H1 (cell line): ENCODE results near the gene ERCC3. TPM values are rescaled to one million over a fixed set of nuclear protein-coding genes. Genes with fewer than 3 reads are reported as not detected.

Experiments
- CTCF ChIA-PET: fragments of 300-600 bp; sonication (Branson Sonifier 250); formaldehyde crosslinking; loops from one replicate; lab custom pipeline; 2021; ENCODE audit not compliant: partially characterized antibody; lab: Charles Lee
- POLR2A ChIA-PET: fragments of 300-600 bp; sonication (Branson Sonifier 250); formaldehyde crosslinking; loops from one replicate; lab custom pipeline; 2021; ENCODE audit warnings: inconsistent platforms; ENCODE audit not compliant: partially characterized antibody; lab: Charles Lee
- DNase-seq, 2 experiments: peaks; one replicate each; pipeline versions ENCODE4 v3.0.0 to v3.0.0-alpha.2; 2010 to 2022; ENCODE audit warnings: low spot score in 2 of 2, low read depth in 1 of 2, mixed read lengths in 1 of 2
- FAIRE-seq: peaks from 2 replicates; lab custom pipeline; 2011; peaks lifted over from hg19 to GRCh38; lab: Jason Lieb, UNC
- H2AFZ ChIP-seq: 2 replicates; pipeline ENCODE4 v1.8.1; 2012; ENCODE audit warnings: low read length, inconsistent platforms
- H2AK5ac ChIP-seq: 2 replicates; pipeline ENCODE4 v1.6.1; 2013; ENCODE audit warnings: low read depth, low read length
- H2BK120ac ChIP-seq: replicated peaks from 2 replicates; pipeline ENCODE3; 2013; ENCODE audit warnings: low read depth, low read length, inconsistent platforms
- H2BK12ac ChIP-seq: 2 replicates; pipeline ENCODE4 v1.6.1; 2013; ENCODE audit warnings: low read depth, low read length
- H2BK15ac ChIP-seq: 2 replicates; pipeline ENCODE4 v1.6.1; 2013; ENCODE audit warnings: low read length
- H2BK20ac ChIP-seq: 2 replicates; pipeline ENCODE4 v1.6.1; 2013; ENCODE audit warnings: low read length
- H2BK5ac ChIP-seq: 2 replicates; pipeline ENCODE4 v1.6.1; 2013; ENCODE audit warnings: low read depth, low read length
- H3K14ac ChIP-seq: 2 replicates; pipeline ENCODE4 v1.6.1; 2013; ENCODE audit warnings: inconsistent platforms; ENCODE audit not compliant: insufficient read length
- H3K18ac ChIP-seq: 2 replicates; pipeline ENCODE4 v1.6.1; 2013; ENCODE audit warnings: low read length; ENCODE audit errors: extremely low read depth
- H3K23ac ChIP-seq: 2 replicates; pipeline ENCODE4 v1.6.1; 2013; ENCODE audit warnings: inconsistent platforms; ENCODE audit not compliant: insufficient read length
- H3K23me2 ChIP-seq: 2 replicates; pipeline ENCODE4 v1.6.1; 2013; ENCODE audit warnings: low read depth, low read length
- H3K27ac ChIP-seq: 2 replicates; pipeline ENCODE4 v1.6.1; 2011; ENCODE audit warnings: low read depth, low read length, inconsistent platforms
- H3K27me3 ChIP-seq, 4 experiments: replicated peaks in 1 of 4; 1 replicate in 1 of 4; 2 replicates in 3 of 4; pipeline versions ENCODE4 v1.6.1 to v1.8.1; 2011 to 2013; ENCODE audit warnings: low read length in 3 of 4, mild to moderate bottlenecking in 3 of 4, inconsistent platforms in 2 of 4, mixed read lengths in 2 of 4, moderate library complexity in 1 of 4; ENCODE audit not compliant: control insufficient read depth in 3 of 4, insufficient read depth in 3 of 4; ENCODE audit errors: extremely low read depth in 1 of 4
- H3K36me3 ChIP-seq, 4 experiments: 2 replicates each; pipeline versions ENCODE4 v1.6.1 to v1.8.1; 2011 to 2013; ENCODE audit warnings: mild to moderate bottlenecking in 4 of 4, low read length in 3 of 4, moderate library complexity in 2 of 4, control low read depth in 1 of 4, inconsistent platforms in 1 of 4; ENCODE audit not compliant: insufficient read depth in 4 of 4, control insufficient read depth in 2 of 4
- H3K4ac ChIP-seq: replicated peaks from 2 replicates; pipeline ENCODE3; 2013; ENCODE audit warnings: low read length, low read depth, mixed read lengths, inconsistent platforms; ENCODE audit not compliant: insufficient read length
- H3K4me1 ChIP-seq, 4 experiments: replicated peaks in 1 of 4; 1 replicate in 1 of 4; 2 replicates in 3 of 4; pipeline versions ENCODE4 v1.6.1 to v1.8.1; 2011 to 2013; ENCODE audit warnings: low read length in 3 of 4, inconsistent platforms in 2 of 4, mixed read lengths in 1 of 4; ENCODE audit not compliant: insufficient read depth in 4 of 4, control insufficient read depth in 3 of 4
- H3K4me2 ChIP-seq, 2 experiments: 2 replicates each; pipeline versions ENCODE4 v1.6.1 to v1.8.1; 2011 to 2013; ENCODE audit warnings: low read depth in 2 of 2, low read length in 2 of 2, control low read depth in 1 of 2, inconsistent platforms in 1 of 2, mild to moderate bottlenecking in 1 of 2; ENCODE audit not compliant: insufficient read depth in 1 of 2
- H3K4me3 ChIP-seq, 4 experiments: fragments of 200-600, 300-600 bp in 1 of 4; sonication (generic), shearing (Covaris generic), sonication (Bioruptor Twin) in 1 of 4; 2 replicates each; pipeline versions ENCODE4 v1.5.1 to v1.8.1; 2011 to 2016; ENCODE audit warnings: low read length in 4 of 4, low read depth in 3 of 4, control low read depth in 2 of 4, inconsistent platforms in 2 of 4, mild to moderate bottlenecking in 2 of 4, mixed read lengths in 1 of 4, moderate library complexity in 1 of 4; ENCODE audit not compliant: insufficient read depth in 2 of 4; ENCODE audit errors: extremely low read depth in 1 of 4
- H3K56ac ChIP-seq: replicated peaks from 2 replicates; pipeline ENCODE3; 2013; ENCODE audit warnings: low read depth, mild to moderate bottlenecking, mixed read lengths, low read length, inconsistent platforms; ENCODE audit not compliant: insufficient read length
- H3K79me1 ChIP-seq: 2 replicates; pipeline ENCODE4 v1.6.1; 2013; ENCODE audit warnings: low read depth, low read length, control low read depth
- H3K79me2 ChIP-seq, 2 experiments: 2 replicates each; pipeline versions ENCODE4 v1.6.1 to v1.8.1; 2012 to 2013; ENCODE audit warnings: low read length in 2 of 2, mild to moderate bottlenecking in 2 of 2, inconsistent platforms in 1 of 2; ENCODE audit not compliant: insufficient read depth in 2 of 2, control insufficient read depth in 1 of 2
- H3K9ac ChIP-seq, 4 experiments: replicated peaks in 1 of 4; 1 replicate in 1 of 4; 2 replicates in 3 of 4; pipeline versions ENCODE4 v1.6.1 to v1.8.1; 2011 to 2013; ENCODE audit warnings: low read depth in 3 of 4, low read length in 3 of 4, control low read depth in 2 of 4, mild to moderate bottlenecking in 2 of 4, moderate library complexity in 2 of 4, inconsistent platforms in 1 of 4; ENCODE audit errors: extremely low read depth in 1 of 4
- H3K9me3 ChIP-seq, 2 experiments: 2 replicates each; pipeline versions ENCODE4 v1.6.1 to v1.8.1; 2012 to 2013; ENCODE audit warnings: mild to moderate bottlenecking in 2 of 2, moderate library complexity in 2 of 2, control low read depth in 1 of 2, inconsistent platforms in 1 of 2, low read depth in 1 of 2, low read length in 1 of 2, mixed read lengths in 1 of 2; ENCODE audit not compliant: insufficient read depth in 2 of 2
- H4K20me1 ChIP-seq, 2 experiments: replicated peaks in 1 of 2; 2 replicates each; pipeline versions ENCODE3 to v1.8.1; 2011 to 2013; ENCODE audit warnings: inconsistent platforms in 2 of 2, low read length in 2 of 2, mild to moderate bottlenecking in 1 of 2; ENCODE audit not compliant: insufficient read depth in 2 of 2, control insufficient read depth in 1 of 2
- H4K5ac ChIP-seq: 2 replicates; pipeline ENCODE4 v1.6.1; 2013; ENCODE audit warnings: low read length, low read depth, mixed read lengths, inconsistent platforms; ENCODE audit not compliant: insufficient read length
- H4K8ac ChIP-seq: 2 replicates; pipeline ENCODE4 v1.8.0; 2013; ENCODE audit warnings: mild to moderate bottlenecking, moderate library complexity, low read length, inconsistent platforms; ENCODE audit not compliant: insufficient read depth; ENCODE audit errors: extremely low read depth
- H4K91ac ChIP-seq: replicated peaks from 2 replicates; pipeline ENCODE3; 2013; ENCODE audit warnings: low read length, mixed read lengths, inconsistent platforms; ENCODE audit not compliant: insufficient read length
- BCL11A ChIP-seq, 2 experiments: IDR thresholded peaks; one replicate each; pipeline ENCODE4 v1.6.1; 2011; ENCODE audit warnings: low read depth in 2 of 2, low read length in 2 of 2, mild to moderate bottlenecking in 2 of 2
- CBX8 ChIP-seq: fragments of 300-800, 300-1000 bp; sonication (generic); IDR thresholded peaks from 2 replicates; pipeline ENCODE4 v1.7.1; 2016; ENCODE audit warnings: low read depth, low read length, borderline replicate concordance
- CHD1 ChIP-seq: IDR thresholded peaks from 2 replicates; pipeline ENCODE4 v1.6.1; 2012; ENCODE audit warnings: low read depth, low read length, improper control_type of control experiment
- EP300 ChIP-seq, 2 experiments: IDR thresholded peaks; 1 replicate in 1 of 2; 2 replicates in 1 of 2; pipeline ENCODE4 v1.6.1; 2011 to 2012; ENCODE audit warnings: low read depth in 2 of 2, low read length in 2 of 2, mild to moderate bottlenecking in 2 of 2, borderline replicate concordance in 1 of 2, inconsistent platforms in 1 of 2, moderate library complexity in 1 of 2
- EZH2 ChIP-seq: fragments of 200-600 bp; sonication (generic); IDR thresholded peaks from 2 replicates; pipeline ENCODE4 v1.7.1; 2012; ENCODE audit warnings: low read depth, mild to moderate bottlenecking, moderate library complexity, low read length, inconsistent platforms; ENCODE audit not compliant: severe bottlenecking
- GTF2F1 ChIP-seq: IDR thresholded peaks from 2 replicates; pipeline ENCODE4 v1.6.1; 2012; ENCODE audit warnings: low read depth, low read length, improper control_type of control experiment, borderline replicate concordance
- POLR2A ChIP-seq, 2 experiments: IDR thresholded peaks; 1 replicate in 1 of 2; 2 replicates in 1 of 2; pipeline ENCODE4 v1.6.1; 2011; ENCODE audit warnings: low read depth in 2 of 2, low read length in 2 of 2, mild to moderate bottlenecking in 2 of 2; ENCODE audit errors: control extremely low read depth in 1 of 2
- POLR2AphosphoS5 ChIP-seq: IDR thresholded peaks from 2 replicates; pipeline ENCODE4 v1.6.1; 2011; ENCODE audit warnings: low read depth, low read length
- RAD21 ChIP-seq, 2 experiments: IDR thresholded peaks in 1 of 2; conservative IDR thresholded peaks in 1 of 2; 2 replicates each; pipeline ENCODE4 v1.6.1; 2011; ENCODE audit warnings: low read depth in 2 of 2, low read length in 2 of 2, improper control_type of control experiment in 1 of 2, inconsistent platforms in 1 of 2, mild to moderate bottlenecking in 1 of 2, moderate library complexity in 1 of 2
- SIN3A ChIP-seq, 2 experiments: IDR thresholded peaks in 1 of 2; conservative IDR thresholded peaks in 1 of 2; 2 replicates each; pipeline ENCODE4 v1.6.1; 2011 to 2012; ENCODE audit warnings: low read length in 2 of 2, improper control_type of control experiment in 1 of 2, low read depth in 1 of 2, mild to moderate bottlenecking in 1 of 2
- SP4 ChIP-seq: IDR thresholded peaks from 2 replicates; pipeline ENCODE4 v1.6.1; 2012; ENCODE audit warnings: low read length, inconsistent platforms
- SUZ12 ChIP-seq: fragments of 200-600 bp; sonication (generic); IDR thresholded peaks from 2 replicates; pipeline ENCODE4 v1.6.1; 2012; ENCODE audit warnings: mild to moderate bottlenecking, inconsistent platforms, low read length, moderate library complexity, mixed read lengths
- TAF7 ChIP-seq: optimal IDR thresholded peaks from 2 replicates; pipeline ENCODE3; 2011; ENCODE audit warnings: low read depth, mild to moderate bottlenecking, inconsistent platforms, low read length, moderate library complexity, borderline replicate concordance
- WGBS, 2 experiments: shearing (Covaris generic) in 1 of 2; methylation state at CpG; one replicate each; pipeline versions ENCODE4 v1.1.6 to v1.1.7; 2013 to 2015; ENCODE audit warnings: low lambda C conversion rate in 2 of 2, mixed read lengths in 2 of 2, inconsistent platforms in 1 of 2, low coverage in 1 of 2, missing lambda C conversion rate in 1 of 2; ENCODE audit not compliant: insufficient replicate concordance in 2 of 2, insufficient coverage in 1 of 2, insufficient read length in 1 of 2; ENCODE audit errors: extremely low coverage in 1 of 2, missing lambda C conversion rate in 1 of 2; 5-methylcytosine and 5-hydroxymethylcytosine counted together
- polyA plus RNA-seq, 7 experiments: library from polyadenylated mRNA; depleted of rRNA in 3 of 7; stranded (reverse) in 5 of 7; unstranded in 2 of 7; fragments of >200 nt in 5 of 7; fragments of 200-250 nt in 2 of 7; gene quantifications; 1 replicate in 5 of 7; 2 replicates in 1 of 7; 4 replicates in 1 of 7; pipeline versions ENCODE4 v1.2.1 to v1.2.3, GENCODE V29; 2011 to 2013; ENCODE audit warnings: missing spikeins in 2 of 7, mixed read lengths in 2 of 7
- total RNA-seq: library from RNA; stranded (reverse); fragmentation: NEBNext Ultra II Directional; extraction: Animal tissue kit (Norgen Biotek cat#: 25700); gene quantifications from 2 replicates; pipeline ENCODE4 v1.2.1, GENCODE V29; 2021

ERCC3 gene
- total and polyA plus RNA-seq, 2 of the 8 experiments (the other 6 are each of a cell fraction or from before 2014, with no cell fraction given) = 41.8 to 48.9 TPM

DNA sequence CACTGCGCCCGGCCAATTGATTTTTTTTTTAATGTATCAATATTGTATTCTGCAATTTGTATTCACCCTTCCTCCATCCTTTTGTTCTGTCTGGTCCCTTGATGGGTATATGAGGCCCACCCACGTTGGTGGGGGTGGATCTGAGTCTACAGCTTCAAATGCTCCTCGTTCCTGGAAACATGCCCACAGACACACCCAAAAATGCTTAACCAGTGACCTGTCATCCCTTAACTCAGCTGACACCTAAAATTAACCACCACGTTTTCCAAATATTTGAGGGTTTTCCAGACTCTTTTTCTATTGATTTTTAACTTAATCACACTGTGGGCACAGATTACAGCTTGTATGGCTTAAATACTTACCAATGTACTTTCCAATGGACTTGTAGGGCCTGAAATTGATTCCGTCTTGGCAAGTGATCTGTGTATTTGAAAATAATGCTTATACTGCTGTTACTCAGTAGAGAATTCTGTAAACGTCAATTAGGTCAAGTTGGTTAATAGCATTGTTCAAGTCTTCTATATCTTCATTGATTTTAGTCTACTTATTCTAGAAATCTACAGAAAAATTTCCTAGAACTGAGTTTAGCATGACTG is 39.5 kb downstream of the ERCC3 start:
- no peaks in the 10 kb centered on the region for H3K9me3 ChIP-seq
- H4K8ac ChIP-seq = no peak overlapping the region
- H3K18ac ChIP-seq = no peak overlapping the region
- no peak for DNase-seq
- H3K27me3 ChIP-seq = no peaks in the 10 kb centered on the region
- no peak for TF ChIP-seq SIN3A (conservative IDR thresholded peaks at IDR 0.05 in 1 of 2, IDR thresholded peaks at IDR 0.05 in 1 of 2; ENCODE audit: low read depth in 1 of 2, low read length in 2 of 2)
- TF ChIP-seq EZH2 = no peak
- TF ChIP-seq CHD1 = no peak
- TF ChIP-seq EP300 (IDR thresholded peaks at IDR 0.05; ENCODE audit: borderline replicate concordance in 1 of 2, low read depth in 2 of 2, low read length in 2 of 2) = no peak
- TF ChIP-seq SP4 = no peak
- no peak for TF ChIP-seq SUZ12
- no peak for TF ChIP-seq BCL11A (IDR thresholded peaks at IDR 0.05; ENCODE audit: low read depth in 2 of 2, low read length in 2 of 2)
- no peak for TF ChIP-seq TAF7
- no peak for TF ChIP-seq GTF2F1
- no peak for TF ChIP-seq CBX8
- no peak for TF ChIP-seq POLR2AphosphoS5
- no peak for TF ChIP-seq POLR2A (IDR thresholded peaks at IDR 0.05; ENCODE audit: control extremely low read depth in 1 of 2, low read depth in 2 of 2, low read length in 2 of 2)
- TF ChIP-seq RAD21 (IDR thresholded peaks at IDR 0.05 in 1 of 2, conservative IDR thresholded peaks at IDR 0.05 in 1 of 2; ENCODE audit: low read depth in 2 of 2, low read length in 2 of 2) = no peak
- no peak overlapping the region for H3K4ac ChIP-seq
- H3K23ac ChIP-seq = no peak overlapping the region
- H2AFZ ChIP-seq = no peak overlapping the region
- H3K9ac ChIP-seq = no peak overlapping the region
- no peak overlapping the region for H3K56ac ChIP-seq
- H3K79me2 ChIP-seq = no peaks in the 10 kb centered on the region
- 87% methylated on average over 7 of the region's 7 CpGs; no CpG with 5 or more reads in 1 of the 2 experiments for WGBS, 2 experiments
- H4K5ac ChIP-seq = no peak overlapping the region
- no peak overlapping the region for H2BK120ac ChIP-seq
- H3K23me2 ChIP-seq = no peaks in the 10 kb centered on the region
- ChIA-PET POLR2A (interaction anchor here (0.7 kb wide), 1 partner anchor 43 kb away, joined by 7 read pairs; no protein-coding TSS in a partner anchor), CTCF (no interaction called here)
- no peak for FAIRE-seq
- H3K4me2 ChIP-seq = no peak overlapping the region
- no peak overlapping the region for H3K27ac ChIP-seq
- H2AK5ac ChIP-seq = no peak overlapping the region
- H2BK5ac ChIP-seq = no peak overlapping the region
- H3K79me1 ChIP-seq = no peaks in the 10 kb centered on the region
- no peak overlapping the region for H3K4me3 ChIP-seq
- no peak overlapping the region for H2BK20ac ChIP-seq
- no peak overlapping the region for H2BK12ac ChIP-seq
- no peak overlapping the region for H4K91ac ChIP-seq
- peaks cover 8 to 32% (median 17%) of the 10 kb centered on the region in 4 experiments for H3K36me3 ChIP-seq
- H4K20me1 ChIP-seq = peaks cover 0 to 3% of the 10 kb centered on the region in 2 experiments
- H2BK15ac ChIP-seq = no peak overlapping the region
- no peak overlapping the region for H3K14ac ChIP-seq
- H3K4me1 ChIP-seq = no peaks in the 10 kb centered on the region
